Prostate gland (tissue), 2 donors: ENCODE results near the gene ACP1. TPM values are rescaled to one million over a fixed set of nuclear protein-coding genes. Genes with fewer than 3 reads are reported as not detected.
"Not testable (repeated sequence)": the region's sequence is repeated elsewhere in the genome, so short reads cannot be mapped to it uniquely, and the experiment has no call there.

Experiments
- DNase-seq: peaks from one replicate; pipeline ENCODE4 v3.0.0-alpha.2; 2019; ENCODE audit warnings: low spot score
- H3K27ac ChIP-seq, 2 donors: fragments of 200-600 bp; sonication (generic); 2 replicates each; pipeline ENCODE4 v1.5.1; 2017 to 2019
- H3K27me3 ChIP-seq: fragments of 200-600 bp; sonication (generic); replicated peaks from 2 replicates; pipeline ENCODE4 v1.5.1; 2019; ENCODE audit not compliant: insufficient read depth
- H3K36me3 ChIP-seq, 2 donors: fragments of 200-600 bp; sonication (generic); 1 replicate in 1 of 2; 2 replicates in 1 of 2; pipeline versions ENCODE4 v1.5.1 to v1.8.1; 2017 to 2019
- H3K4me1 ChIP-seq: fragments of 200-600 bp; sonication (generic); replicated peaks from 2 replicates; pipeline ENCODE4 v1.5.1; 2019
- H3K4me3 ChIP-seq, 2 donors: fragments of 200-600 bp; sonication (generic); 2 replicates each; pipeline ENCODE4 v1.5.1; 2017 to 2019
- H3K9me3 ChIP-seq: fragments of 200-600 bp; sonication (generic); 2 replicates; pipeline ENCODE4 v1.5.1; 2017
- POLR2A ChIP-seq: fragments of 450-650 bp; IDR thresholded peaks from one replicate; pipeline ENCODE4 v1.6.1; 2016; ENCODE audit warnings: antibody characterized with exemption, mild to moderate bottlenecking
- POLR2AphosphoS5 ChIP-seq: sonication (generic); formaldehyde crosslinking; IDR thresholded peaks from one replicate; pipeline ENCODE4 v1.6.1; 2017; ENCODE audit warnings: antibody characterized with exemption
- WGBS: methylation state at CpG from one replicate; pipeline ENCODE4 v1.1.5; 2018; 5-methylcytosine and 5-hydroxymethylcytosine counted together
- intact Hi-C: fragments of 100-400 bp; cut with DNase I; formaldehyde crosslinking; loops from one replicate; pipeline ENCODE4 v1.14.2; 2022
- total RNA-seq, 2 donors: library from RNA; depleted of rRNA; stranded (reverse); fragments of >200 nt; gene quantifications; one replicate each; pipeline ENCODE4 v1.1.0, GENCODE V29; 2016
- TF ChIP-seq, protein P1 (sequence below), 4 experiments: fragments of 200-600 bp in 2 of 4; fragments of 450-650 bp in 2 of 4; sonication (generic) in 2 of 4; IDR thresholded peaks; 1 replicate in 3 of 4; 2 replicates in 1 of 4; pipeline ENCODE4 v1.5.1; 2016 to 2019; ENCODE audit warnings: antibody characterized with exemption in 4 of 4, mild to moderate bottlenecking in 2 of 4, moderate library complexity in 2 of 4

ACP1 gene
- total RNA-seq, 2 donors from 2014 or later: 96.9 to 116 TPM

DNA sequence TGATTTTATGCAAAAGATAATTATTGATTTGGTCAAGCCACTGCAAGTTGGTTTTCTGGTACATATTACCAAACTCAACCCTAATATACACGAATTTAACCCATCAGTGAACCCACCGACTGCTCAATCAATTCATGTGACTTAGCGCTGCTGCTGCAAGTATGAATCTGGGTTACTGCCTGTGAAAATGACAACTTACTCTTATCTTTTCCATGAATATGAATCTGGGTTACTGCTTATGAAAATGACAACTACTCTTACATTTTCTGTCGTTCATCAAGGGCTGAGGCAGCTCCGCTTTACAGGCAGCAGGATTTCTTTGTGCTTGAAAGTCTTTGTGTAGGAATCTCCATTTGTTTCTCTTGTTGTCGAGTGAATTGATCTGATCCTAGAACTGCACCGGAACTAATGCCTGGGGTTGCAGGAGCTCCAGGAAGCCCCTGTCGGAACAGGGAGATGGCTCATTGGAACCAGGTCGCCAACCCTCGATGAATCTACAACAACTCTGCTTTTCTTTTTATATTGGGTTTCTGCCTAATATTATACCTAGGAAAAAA, 45.3 kb downstream of the ACP1 start:
- intact Hi-C loops: no loop called here

DNA sequence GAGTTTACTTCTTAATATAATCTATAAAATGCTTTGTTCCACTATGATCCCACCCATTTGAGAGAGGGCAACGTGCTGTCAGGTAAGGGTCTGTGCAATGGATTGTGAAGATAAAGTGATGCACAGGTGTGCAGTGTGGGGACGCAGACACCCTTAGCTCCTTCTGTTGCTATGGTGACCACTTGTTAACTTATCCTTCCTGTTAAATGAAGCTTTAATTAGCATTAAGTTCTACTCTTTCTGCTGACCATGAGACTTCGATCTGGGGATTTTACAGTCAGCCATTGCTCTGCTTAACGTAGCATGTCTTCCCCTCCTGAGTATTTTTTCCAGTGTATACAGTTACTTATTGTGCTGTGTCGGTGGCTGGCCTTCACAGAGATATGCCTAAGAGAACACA, 46.2 kb downstream of the ACP1 start:
- H3K36me3 ChIP-seq: no peaks in the 10 kb centered on the region
- H3K27me3 ChIP-seq: no peaks in the 10 kb centered on the region
- no peak for DNase-seq
- no peaks in the 10 kb centered on the region for H3K4me1 ChIP-seq
- no peak overlapping the region for H3K27ac ChIP-seq
- intact Hi-C loops: no loop called here
- no peaks in the 10 kb centered on the region for H3K9me3 ChIP-seq
- TF ChIP-seq POLR2AphosphoS5 (no peak), POLR2A (no peak)
- TF ChIP-seq, protein P1, sequence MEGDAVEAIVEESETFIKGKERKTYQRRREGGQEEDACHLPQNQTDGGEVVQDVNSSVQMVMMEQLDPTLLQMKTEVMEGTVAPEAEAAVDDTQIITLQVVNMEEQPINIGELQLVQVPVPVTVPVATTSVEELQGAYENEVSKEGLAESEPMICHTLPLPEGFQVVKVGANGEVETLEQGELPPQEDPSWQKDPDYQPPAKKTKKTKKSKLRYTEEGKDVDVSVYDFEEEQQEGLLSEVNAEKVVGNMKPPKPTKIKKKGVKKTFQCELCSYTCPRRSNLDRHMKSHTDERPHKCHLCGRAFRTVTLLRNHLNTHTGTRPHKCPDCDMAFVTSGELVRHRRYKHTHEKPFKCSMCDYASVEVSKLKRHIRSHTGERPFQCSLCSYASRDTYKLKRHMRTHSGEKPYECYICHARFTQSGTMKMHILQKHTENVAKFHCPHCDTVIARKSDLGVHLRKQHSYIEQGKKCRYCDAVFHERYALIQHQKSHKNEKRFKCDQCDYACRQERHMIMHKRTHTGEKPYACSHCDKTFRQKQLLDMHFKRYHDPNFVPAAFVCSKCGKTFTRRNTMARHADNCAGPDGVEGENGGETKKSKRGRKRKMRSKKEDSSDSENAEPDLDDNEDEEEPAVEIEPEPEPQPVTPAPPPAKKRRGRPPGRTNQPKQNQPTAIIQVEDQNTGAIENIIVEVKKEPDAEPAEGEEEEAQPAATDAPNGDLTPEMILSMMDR (IDR thresholded peaks at IDR 0.05): no peak
- H3K4me3 ChIP-seq: no peak overlapping the region
- 79% methylated on average over 5 of the region's 5 CpGs for WGBS

More for the DNA sequence above, 45.3 kb downstream of the ACP1 start:
- no peaks in the 10 kb centered on the region for H3K9me3 ChIP-seq
- H3K4me1 ChIP-seq: no peaks in the 10 kb centered on the region
- no peak for DNase-seq
- no peak overlapping the region for H3K4me3 ChIP-seq
- H3K27ac ChIP-seq: no peak overlapping the region
- 81% methylated on average over 10 of the region's 10 CpGs for WGBS
- no peaks in the 10 kb centered on the region for H3K27me3 ChIP-seq
- no peaks in the 10 kb centered on the region for H3K36me3 ChIP-seq
- TF ChIP-seq POLR2A (no peak), POLR2AphosphoS5 (no peak)
- TF ChIP-seq, protein P1 (IDR thresholded peaks at IDR 0.05): no peak

DNA sequence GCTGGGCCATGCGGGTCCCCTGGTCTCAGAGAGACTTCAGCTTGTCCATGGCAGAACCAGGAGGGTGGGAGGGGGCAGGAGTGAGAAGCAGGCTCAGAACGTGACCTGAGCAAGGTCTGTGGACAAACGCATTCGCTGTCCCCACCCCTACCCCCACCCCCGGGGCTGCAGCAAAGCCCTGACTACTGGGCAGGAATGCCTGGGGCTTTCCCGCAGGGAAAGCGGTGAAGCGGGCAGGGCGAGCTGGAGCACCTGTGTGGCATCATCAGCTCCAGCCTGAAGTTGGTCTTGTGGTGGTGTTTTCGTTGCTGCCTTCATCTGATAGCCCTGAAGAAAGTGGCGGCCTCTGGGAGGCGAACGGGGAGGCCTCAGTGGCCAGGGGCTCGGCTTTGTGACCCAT, 49.2 kb downstream of the ACP1 start:
- 79% methylated on average over 14 of the region's 14 CpGs for WGBS

DNA sequence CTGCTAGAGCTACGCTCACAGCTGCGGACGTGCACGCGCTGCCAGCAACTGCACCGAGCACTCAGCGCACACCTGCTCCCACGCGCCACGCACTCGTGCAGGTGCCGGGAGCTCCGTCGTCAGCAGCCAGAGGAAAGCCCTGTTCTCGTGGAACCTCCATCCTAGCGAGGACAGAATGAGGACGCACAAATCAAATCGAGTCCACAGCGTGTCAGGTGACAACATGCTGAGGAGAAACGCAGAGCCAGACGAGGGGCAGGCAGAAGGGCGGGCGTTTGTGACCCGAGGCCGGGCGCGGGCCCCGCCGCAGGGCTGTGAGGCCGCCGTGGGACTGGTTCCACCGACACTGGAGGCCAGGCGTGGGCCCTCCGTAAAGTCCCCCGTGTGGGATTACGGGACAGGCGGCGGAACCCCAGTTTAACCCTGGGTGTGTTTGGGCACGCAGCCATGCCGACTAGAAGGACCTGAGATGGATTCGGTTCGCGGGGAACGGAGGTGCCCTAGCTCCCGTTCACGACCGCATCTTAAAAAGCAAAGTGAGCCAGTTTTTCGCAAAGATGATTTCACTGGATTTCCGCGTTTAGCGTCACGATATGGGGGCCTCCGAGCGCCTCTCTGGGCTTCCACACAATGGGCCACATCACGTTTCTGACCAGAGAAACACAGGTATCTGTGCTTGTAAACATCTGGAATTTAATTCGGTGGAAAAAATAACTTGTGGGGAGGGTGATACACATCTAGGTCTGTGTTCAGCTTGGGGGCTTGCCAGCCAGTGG, 50.0 kb downstream of the ACP1 start:
- no peaks in the 10 kb centered on the region for H3K27me3 ChIP-seq
- intact Hi-C loops: no loop called here
- no peaks in the 10 kb centered on the region for H3K9me3 ChIP-seq
- H3K4me1 ChIP-seq: no peaks in the 10 kb centered on the region
- DNase-seq: no peak
- H3K4me3 ChIP-seq: no peak overlapping the region
- no peak overlapping the region for H3K27ac ChIP-seq
- TF ChIP-seq, protein P1 (IDR thresholded peaks at IDR 0.05): no peak
- no peak for TF ChIP-seq POLR2A
- H3K36me3 ChIP-seq: no peaks in the 10 kb centered on the region
- 93% methylated on average over 56 of the region's 56 CpGs for WGBS

More for the DNA sequence above, 49.2 kb downstream of the ACP1 start:
- no peaks in the 10 kb centered on the region for H3K9me3 ChIP-seq
- H3K27me3 ChIP-seq: no peaks in the 10 kb centered on the region
- no peaks in the 10 kb centered on the region for H3K4me1 ChIP-seq
- H3K4me3 ChIP-seq: no peak overlapping the region
- H3K27ac ChIP-seq: no peak overlapping the region
- intact Hi-C loops: no loop called here
- no peak for TF ChIP-seq POLR2AphosphoS5
- no peak for TF ChIP-seq POLR2A
- TF ChIP-seq, protein P1 (IDR thresholded peaks at IDR 0.05): no peak
- H3K36me3 ChIP-seq: no peaks in the 10 kb centered on the region
- DNase-seq: no peak

- intact Hi-C loops, H3K9me3 ChIP-seq, H3K4me3 ChIP-seq, DNase-seq, H3K36me3 ChIP-seq, H3K27me3 ChIP-seq, H3K27ac ChIP-seq, H3K4me1 ChIP-seq: not testable (repeated sequence)
- WGBS: 55% methylated on average over 6 of the region's 6 CpGs
Observed at GRCh38 chr2:315925-316324, 51.2 kb downstream of the ACP1 start.
